HepG2 (cell line): ENCODE results near the gene CD36. TPM values are rescaled to one million over a fixed set of nuclear protein-coding genes. Genes with fewer than 3 reads are reported as not detected.

Experiments used
- ATAC-seq: fragments of 200-7000 bp; cut with Tn5 transposase; 3 replicates; pipeline ENCODE4 v1.9.1; 2020; ENCODE audit warnings: mild to moderate bottlenecking, moderate library complexity
- BruUV-seq: library from RNA; stranded (reverse); fragments of 400-500 nt; replicated peaks from 2 replicates; lab custom pipeline; 2021; lab: Mats Ljungman, UMichigan
- CTCF ChIA-PET: fragments of 300-600 bp; formaldehyde crosslinking; extraction: SDS; loops from one replicate; lab custom pipeline; 2021; ENCODE audit warnings: low total read pairs, inconsistent platforms, low intra/inter-chr PET ratio; lab: Yijun Ruan, JAX
- POLR2A ChIA-PET: fragments of 350-600 bp; sonication (Branson Sonifier 250); formaldehyde crosslinking; loops from one replicate; lab custom pipeline; 2020; ENCODE audit warnings: antibody characterized with exemption, inconsistent platforms; lab: Yijun Ruan, JAX
- DNase-seq: peaks from one replicate; pipeline ENCODE4 v3.0.0-alpha.2; 2015; ENCODE audit warnings: low spot score
- FAIRE-seq: peaks from 3 replicates; lab custom pipeline; 2011; peaks lifted over from hg19 to GRCh38; lab: Jason Lieb, UNC
- H2AFZ ChIP-seq: one replicate; pipeline ENCODE4 v1.6.1; 2011; ENCODE audit warnings: low read length, inconsistent platforms
- H3K27ac ChIP-seq: fragments of 300-600 bp; 3 replicates; pipeline ENCODE4 v1.8.0; 2011; ENCODE audit warnings: mixed run types, mild to moderate bottlenecking, mixed read lengths, low read length, inconsistent platforms; ENCODE audit not compliant: insufficient read depth; ENCODE audit errors: extremely low read length
- H3K27me3 ChIP-seq, 2 experiments: fragments of 200-600 bp in 1 of 2; 2 replicates in 1 of 2; 3 replicates in 1 of 2; pipeline versions ENCODE4 v1.6.0 to v1.8.0; 2011; ENCODE audit warnings: low read length in 2 of 2, mild to moderate bottlenecking in 2 of 2, moderate library complexity in 2 of 2, inconsistent platforms in 1 of 2; ENCODE audit not compliant: insufficient read depth in 2 of 2, control insufficient read depth in 1 of 2
- H3K36me3 ChIP-seq, 2 experiments: fragments of 200-600 bp in 1 of 2; replicated peaks in 1 of 2; 2 replicates in 1 of 2; 3 replicates in 1 of 2; pipeline versions ENCODE4 v1.5.1 to v1.8.0; 2011; ENCODE audit warnings: low read length in 2 of 2, inconsistent platforms in 1 of 2; ENCODE audit not compliant: insufficient read depth in 2 of 2, control insufficient read depth in 1 of 2
- H3K4me1 ChIP-seq: 2 replicates; pipeline ENCODE4 v1.5.1; 2012; ENCODE audit warnings: low read length, inconsistent platforms; ENCODE audit not compliant: insufficient read depth
- H3K4me2 ChIP-seq: 2 replicates; pipeline ENCODE4 v1.6.0; 2011; ENCODE audit warnings: low read depth, low read length, inconsistent platforms
- H3K4me3 ChIP-seq, 3 experiments: fragments of 200-600 bp in 1 of 3; sonication (generic), shearing (Covaris generic) in 1 of 3; replicated peaks in 1 of 3; 2 replicates each; pipeline ENCODE4 v1.5.1; 2011 to 2016; ENCODE audit warnings: low read length in 3 of 3, inconsistent platforms in 2 of 3, low read depth in 2 of 3, mild to moderate bottlenecking in 2 of 3, control low read depth in 1 of 3, mixed read lengths in 1 of 3; ENCODE audit not compliant: insufficient read depth in 1 of 3
- H3K79me2 ChIP-seq: one replicate; pipeline ENCODE4 v1.6.1; 2011; ENCODE audit warnings: low read length, inconsistent platforms; ENCODE audit not compliant: insufficient read depth
- H3K9ac ChIP-seq: 2 replicates; pipeline ENCODE4 v1.6.0; 2011; ENCODE audit warnings: mild to moderate bottlenecking, low read depth, low read length, inconsistent platforms; ENCODE audit not compliant: insufficient read depth
- H3K9me3 ChIP-seq: 2 replicates; pipeline ENCODE4 v1.5.1; 2012; ENCODE audit warnings: mild to moderate bottlenecking, low read length
- H4K20me1 ChIP-seq: 2 replicates; pipeline ENCODE4 v1.6.0; 2011; ENCODE audit warnings: inconsistent platforms, mild to moderate bottlenecking, low read length, moderate library complexity; ENCODE audit not compliant: insufficient read depth
- ATF7 ChIP-seq, 2 experiments: fragments of 450-650 bp in 1 of 2; sonication (generic) in 1 of 2; formaldehyde crosslinking in 1 of 2; IDR thresholded peaks; 2 replicates each; pipeline versions ENCODE4 v1.4.0 to v1.6.1; 2016 to 2020; ENCODE audit warnings: antibody characterized with exemption in 1 of 2, mild to moderate bottlenecking in 1 of 2, missing genetic modification reagents in 1 of 2
- FOXP1 ChIP-seq, 2 experiments: fragments of 450-650 bp in 1 of 2; IDR thresholded peaks; 2 replicates each; pipeline ENCODE4 v1.6.1; 2017 to 2018; ENCODE audit warnings: antibody characterized with exemption in 1 of 2
- GRHL1 ChIP-seq: sonication (generic); formaldehyde crosslinking; conservative IDR thresholded peaks from 2 replicates; pipeline ENCODE4 v1.8.0; 2022; ENCODE audit warnings: missing genetic modification reagents
- HNRNPK ChIP-seq: fragments of 200-400 bp; formaldehyde crosslinking; IDR thresholded peaks from 2 replicates; pipeline ENCODE4 v1.6.1; 2018; ENCODE audit warnings: low read length, low read depth, moderate library complexity, mild to moderate bottlenecking; ENCODE audit not compliant: poor library complexity, severe bottlenecking
- MTA1 ChIP-seq: sonication (generic); formaldehyde crosslinking; IDR thresholded peaks from 2 replicates; pipeline ENCODE4 v1.4.0; 2020; ENCODE audit warnings: missing genetic modification reagents, mild to moderate bottlenecking, borderline replicate concordance
- RAD51 ChIP-seq: fragments of 450-650 bp; IDR thresholded peaks from 2 replicates; pipeline ENCODE4 v1.6.1; 2016; ENCODE audit warnings: borderline replicate concordance
- U2AF1 ChIP-seq: fragments of 200-400 bp; formaldehyde crosslinking; optimal IDR thresholded peaks from 2 replicates; pipeline ENCODE3; 2017; ENCODE audit warnings: mild to moderate bottlenecking, low read depth, low read length
- ZBTB25 ChIP-seq: IDR thresholded peaks from 2 replicates; pipeline ENCODE4 v1.6.1; 2018; ENCODE audit warnings: missing genetic modification reagents
- ZNF816 ChIP-seq: sonication (generic); formaldehyde crosslinking; IDR thresholded peaks from 2 replicates; pipeline ENCODE4 v1.8.0; 2022; ENCODE audit warnings: missing genetic modification reagents, mild to moderate bottlenecking, borderline replicate concordance
- WGBS: methylation state at CpG from one replicate; pipeline ENCODE4 v1.1.6; 2017; ENCODE audit warnings: low lambda C conversion rate; 5-methylcytosine and 5-hydroxymethylcytosine counted together
- in situ Hi-C: cut with HindIII; loops from 2 replicates; pipeline ENCODE4 v1.10.0; 2017; ENCODE audit warnings: low pct_unique_long_range_greater_than_20kb; ENCODE audit not compliant: extremely low pct_ligation_motif_present
- intact Hi-C: fragments of 100-400 bp; cut with micrococcal nuclease; formaldehyde crosslinking; loops from one replicate; pipeline ENCODE4 v1.10.0; 2022; ENCODE audit not compliant: unreplicated experiment
- polyA plus RNA-seq, 8 experiments: library from polyadenylated mRNA; depleted of rRNA in 3 of 8; stranded (reverse) in 7 of 8; unstranded in 1 of 8; fragments of >200 nt; fragmentation: Illumina TruSeq in 4 of 8; extraction: Trizol in 4 of 8; gene quantifications; 2 replicates each; pipeline versions ENCODE4 v1.2.1 to v1.2.3, GENCODE V29; 2011 to 2016; ENCODE audit warnings: low read depth in 4 of 8, missing spikeins in 1 of 8, mixed read lengths in 1 of 8; ENCODE audit not compliant: insufficient read depth in 1 of 8
- total RNA-seq, 5 experiments: library from RNA; depleted of rRNA; stranded (reverse); fragments of >200 nt; fragmentation: Illumina TruSeq; extraction: Trizol; gene quantifications; 2 replicates each; pipeline ENCODE4 v1.2.3, GENCODE V29; 2016; ENCODE audit warnings: low read depth in 1 of 5
- TF ChIP-seq, protein P1 (sequence below): sonication (generic); formaldehyde crosslinking; conservative IDR thresholded peaks from 2 replicates; pipeline ENCODE4 v1.8.0; 2022; ENCODE audit warnings: low read depth, missing genetic modification reagents
- TF ChIP-seq, protein P2 (sequence below): IDR thresholded peaks from 2 replicates; pipeline ENCODE4 v1.6.1; 2016; ENCODE audit warnings: missing compliant biosample characterization, missing genetic modification reagents, borderline replicate concordance

Gene CD36
- total and polyA plus RNA-seq, 2 of the 13 experiments (the other 11 are each of a cell fraction or from before 2014, with no cell fraction given), result 2.8 to 4.8 TPM

DNA sequence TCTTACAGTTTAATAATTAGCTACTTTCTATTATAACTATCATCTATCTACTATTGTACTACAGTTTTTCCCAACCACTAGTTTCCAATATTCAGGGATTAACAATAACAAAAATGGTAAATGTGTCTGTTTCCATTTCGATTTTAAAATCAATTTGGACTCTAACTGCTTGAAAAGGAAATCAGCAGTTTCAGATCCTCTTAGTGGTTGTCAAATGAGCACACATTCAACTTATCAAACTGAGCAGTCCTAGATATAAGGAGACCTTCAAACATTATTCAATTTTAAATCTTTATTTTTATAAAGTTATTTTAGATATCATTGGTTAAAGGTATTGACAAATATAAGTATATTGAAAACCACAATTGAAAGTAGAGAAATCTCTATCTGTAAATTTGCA lies 46.8 kb upstream of the CD36 start:
- FAIRE-seq (no peak), DNase-seq (no peak), ATAC-seq (no peak)
- ChIA-PET POLR2A (no interaction called here), CTCF (no interaction called here)
- WGBS, result 2% methylated on average over 1 of the region's 1 CpG
- H3K79me2 ChIP-seq, result no peaks in the 10 kb centered on the region
- no peak for TF ChIP-seq ATF7 (IDR thresholded peaks at IDR 0.05)
- no peak for TF ChIP-seq ATF7 (CRISPR knock-in tag; IDR thresholded peaks at IDR 0.05)
- no peak for TF ChIP-seq RAD51
- TF ChIP-seq, protein P1, sequence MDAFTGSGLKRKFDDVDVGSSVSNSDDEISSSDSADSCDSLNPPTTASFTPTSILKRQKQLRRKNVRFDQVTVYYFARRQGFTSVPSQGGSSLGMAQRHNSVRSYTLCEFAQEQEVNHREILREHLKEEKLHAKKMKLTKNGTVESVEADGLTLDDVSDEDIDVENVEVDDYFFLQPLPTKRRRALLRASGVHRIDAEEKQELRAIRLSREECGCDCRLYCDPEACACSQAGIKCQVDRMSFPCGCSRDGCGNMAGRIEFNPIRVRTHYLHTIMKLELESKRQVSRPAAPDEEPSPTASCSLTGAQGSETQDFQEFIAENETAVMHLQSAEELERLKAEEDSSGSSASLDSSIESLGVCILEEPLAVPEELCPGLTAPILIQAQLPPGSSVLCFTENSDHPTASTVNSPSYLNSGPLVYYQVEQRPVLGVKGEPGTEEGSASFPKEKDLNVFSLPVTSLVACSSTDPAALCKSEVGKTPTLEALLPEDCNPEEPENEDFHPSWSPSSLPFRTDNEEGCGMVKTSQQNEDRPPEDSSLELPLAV (CRISPR knock-in tag), result no peak
- TF ChIP-seq HNRNPK, result no peak
- TF ChIP-seq FOXP1 (IDR thresholded peaks at IDR 0.05), result no peak
- no peak for TF ChIP-seq FOXP1 (CRISPR knock-in tag; IDR thresholded peaks at IDR 0.05)
- no peak for TF ChIP-seq MTA1 (CRISPR knock-in tag)
- TF ChIP-seq U2AF1, result no peak
- no peak for TF ChIP-seq ZBTB25 (CRISPR knock-in tag)
- TF ChIP-seq, protein P2, sequence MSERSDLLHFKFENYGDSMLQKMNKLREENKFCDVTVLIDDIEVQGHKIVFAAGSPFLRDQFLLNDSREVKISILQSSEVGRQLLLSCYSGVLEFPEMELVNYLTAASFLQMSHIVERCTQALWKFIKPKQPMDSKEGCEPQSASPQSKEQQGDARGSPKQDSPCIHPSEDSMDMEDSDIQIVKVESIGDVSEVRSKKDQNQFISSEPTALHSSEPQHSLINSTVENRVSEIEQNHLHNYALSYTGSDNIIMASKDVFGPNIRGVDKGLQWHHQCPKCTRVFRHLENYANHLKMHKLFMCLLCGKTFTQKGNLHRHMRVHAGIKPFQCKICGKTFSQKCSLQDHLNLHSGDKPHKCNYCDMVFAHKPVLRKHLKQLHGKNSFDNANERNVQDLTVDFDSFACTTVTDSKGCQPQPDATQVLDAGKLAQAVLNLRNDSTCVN (CRISPR knock-in tag), result no peak
- no peak for TF ChIP-seq GRHL1 (CRISPR knock-in tag)
- TF ChIP-seq ZNF816 (CRISPR knock-in tag), result no peak
- H3K9me3 ChIP-seq, result no peaks in the 10 kb centered on the region
- no peak overlapping the region for H2AFZ ChIP-seq
- H3K27me3 ChIP-seq, result no peaks in the 10 kb centered on the region
- no peak overlapping the region for H3K9ac ChIP-seq
- in situ Hi-C loops (no loop called here), intact Hi-C loops (no loop called here)
- no TSS peak for BruUV-seq
- no peak overlapping the region for H3K4me3 ChIP-seq
- H3K4me1 ChIP-seq, result peaks cover 18% of the 10 kb centered on the region; the same call in 1 of the 2 replicates
- no peaks in the 10 kb centered on the region for H4K20me1 ChIP-seq
- H3K4me2 ChIP-seq, result no peak overlapping the region
- H3K27ac ChIP-seq, result no peak overlapping the region
- H3K36me3 ChIP-seq, result no peaks in the 10 kb centered on the region
